Body of pancreas (tissue), 4 donors: ENCODE data around the gene TACC2. TPM values are rescaled to one million over a fixed set of nuclear protein-coding genes. Genes with fewer than 3 reads are reported as not detected.

Experiments used
- ATAC-seq: fragments of 150-250 bp; one replicate; pipeline ENCODE4 v1.9.1; 2016
- DNase-seq, 4 donors: peaks; one replicate each; pipeline ENCODE4 v3.0.0-alpha.2; 2019
- H3K27ac ChIP-seq, 4 donors: fragments of 200-600 bp; sonication (generic); 1 replicate in 3 of 4; 2 replicates in 1 of 4; pipeline versions ENCODE4 v1.5.1 to v1.6.1; 2016 to 2019; ENCODE audit warnings: mild to moderate bottlenecking in 1 of 4, mixed read lengths in 1 of 4, moderate library complexity in 1 of 4
- H3K27me3 ChIP-seq, 2 donors: fragments of 200-600 bp; sonication (generic); one replicate each; pipeline ENCODE4 v1.6.0; 2016; ENCODE audit warnings: mild to moderate bottlenecking in 1 of 2
- H3K36me3 ChIP-seq, 2 donors: fragments of 200-600 bp; sonication (generic); replicated peaks in 1 of 2; 2 replicates each; pipeline ENCODE4 v1.5.1; 2016; ENCODE audit warnings: low read depth in 2 of 2; ENCODE audit not compliant: insufficient read depth in 1 of 2
- H3K4me1 ChIP-seq: fragments of 200-600 bp; sonication (generic); one replicate; pipeline ENCODE4 v1.6.0; 2016
- H3K4me3 ChIP-seq, 2 donors: fragments of 200-600 bp; sonication (generic); 1 replicate in 1 of 2; 2 replicates in 1 of 2; pipeline ENCODE4 v1.5.1; 2016 to 2019
- H3K9me3 ChIP-seq, 3 donors: fragments of 200-600 bp; sonication (generic); 1 replicate in 2 of 3; 2 replicates in 1 of 3; pipeline ENCODE4 v1.5.1; 2016
- CTCF ChIP-seq, 7 experiments: fragments of 450-650 bp in 4 of 7; fragments of 200-600 bp in 3 of 7; sonication (generic) in 3 of 7; IDR thresholded peaks; one replicate each; pipeline ENCODE4 v1.5.1; 2016 to 2019; ENCODE audit warnings: antibody characterized with exemption in 7 of 7
- POLR2A ChIP-seq, 3 donors: fragments of 450-650 bp; IDR thresholded peaks; one replicate each; pipeline ENCODE4 v1.6.1; 2016; ENCODE audit warnings: antibody characterized with exemption in 3 of 3, mild to moderate bottlenecking in 2 of 3
- WGBS, 2 donors: methylation state at CpG; one replicate each; pipeline ENCODE4 v1.1.5; 2017; 5-methylcytosine and 5-hydroxymethylcytosine counted together
- intact Hi-C: fragments of 100-400 bp; cut with DNase I; formaldehyde crosslinking; loops from one replicate; pipeline ENCODE4 v1.15.1; 2023
- total RNA-seq, 2 donors: library from RNA; depleted of rRNA; stranded (reverse); fragments of >200 nt; gene quantifications; one replicate each; pipeline ENCODE4 v1.1.0, GENCODE V29; 2016

TACC2 gene
- total RNA-seq, 2 donors from 2014 or later, result 29.0 to 38.7 TPM

- 74 to 83% methylated on average over 6 of the region's 6 CpGs for WGBS, 2 donors
- H3K4me1 ChIP-seq, result no peaks in the 10 kb centered on the region
- intact Hi-C loops, result no loop called here
- no peaks in the 10 kb centered on the region for H3K36me3 ChIP-seq
- DNase-seq (no peak), ATAC-seq (no peak)
- H3K27me3 ChIP-seq, result no peaks in the 10 kb centered on the region
- no peak overlapping the region for H3K27ac ChIP-seq
- H3K4me3 ChIP-seq, result no peak overlapping the region
- H3K9me3 ChIP-seq, result no peaks in the 10 kb centered on the region
- TF ChIP-seq CTCF (IDR thresholded peaks at IDR 0.05) (no peak), POLR2A (IDR thresholded peaks at IDR 0.05) (no peak)
Measured at GRCh38 chr10:122288262-122288661, 299.3 kb downstream of the TACC2 start.

- Histone ChIP-seq H3K36me3 (no peaks in the 10 kb centered on the region), H3K4me3 (no peak overlapping the region), H3K4me1 (no peaks in the 10 kb centered on the region), H3K9me3 (no peaks in the 10 kb centered on the region), H3K27ac (no peak overlapping the region), H3K27me3 (no peaks in the 10 kb centered on the region)
- TF ChIP-seq CTCF (IDR thresholded peaks at IDR 0.05) (no peak), POLR2A (IDR thresholded peaks at IDR 0.05) (no peak)
- no peak for ATAC-seq
- 53 to 67% methylated on average over 3 of the region's 3 CpGs for WGBS, 2 donors
- intact Hi-C loops, result no loop called here
- no peak for DNase-seq
Measured at GRCh38 chr10:122288917-122289316, 300.0 kb downstream of the TACC2 start.

GRCh38 chr10:122290334-122290733, 301.4 kb downstream of the TACC2 start:
- no peak for DNase-seq
- Histone ChIP-seq H3K27ac (no peak overlapping the region), H3K9me3 (no peaks in the 10 kb centered on the region), H3K36me3 (no peaks in the 10 kb centered on the region), H3K4me1 (no peaks in the 10 kb centered on the region), H3K4me3 (no peak overlapping the region), H3K27me3 (no peaks in the 10 kb centered on the region)
- TF ChIP-seq CTCF (IDR thresholded peaks at IDR 0.05) (no peak), POLR2A (IDR thresholded peaks at IDR 0.05) (no peak)
- WGBS, 2 donors, result 70 to 91% methylated on average over 7 of the region's 7 CpGs
- no peak for ATAC-seq
- intact Hi-C loops, result no loop called here

GRCh38 chr10:122290833-122291532, 302.0 kb downstream of the TACC2 start:
- Histone ChIP-seq H3K27ac (no peak overlapping the region), H3K4me3 (no peak overlapping the region), H3K9me3 (no peaks in the 10 kb centered on the region), H3K27me3 (no peaks in the 10 kb centered on the region), H3K4me1 (no peaks in the 10 kb centered on the region), H3K36me3 (no peaks in the 10 kb centered on the region)
- no peak for TF ChIP-seq CTCF (IDR thresholded peaks at IDR 0.05)
- TF ChIP-seq POLR2A (IDR thresholded peaks at IDR 0.05), result no peak
- ATAC-seq, result no peak
- intact Hi-C loops, result no loop called here
- no peak for DNase-seq
- 86 to 87% methylated on average over 8 to 13 of the region's 13 CpGs for WGBS, 2 donors

GRCh38 chr10:122291739-122292138, 302.8 kb downstream of the TACC2 start:
- intact Hi-C loops, result no loop called here
- TF ChIP-seq POLR2A (IDR thresholded peaks at IDR 0.05) (no peak), CTCF (IDR thresholded peaks at IDR 0.05) (no peak)
- DNase-seq (no peak), ATAC-seq (no peak)
- no peaks in the 10 kb centered on the region for H3K4me1 ChIP-seq
- no peak overlapping the region for H3K27ac ChIP-seq
- H3K9me3 ChIP-seq, result no peaks in the 10 kb centered on the region
- H3K27me3 ChIP-seq, result no peaks in the 10 kb centered on the region
- no peaks in the 10 kb centered on the region for H3K36me3 ChIP-seq
- WGBS, 2 donors, result 79 to 80% methylated on average over 5 of the region's 5 CpGs
- no peak overlapping the region for H3K4me3 ChIP-seq
